Stimulated activated CD8-positive, alpha-beta memory T cell treated with anti-CD3 and anti-CD28 coated beads, Interleukin-12 subunit alpha, Interleukin-12 subunit beta, amount 100 ng/mL, for 4 hours (primary cell): ENCODE data around the gene NEU4.
"Not testable (repeated sequence)": the region's sequence is repeated elsewhere in the genome, so short reads cannot be mapped to it uniquely, and the experiment has no call there.

ENCODE experiments used
- DNase-seq: peaks from one replicate; pipeline ENCODE4 v3.0.0-alpha.2; 2020; ENCODE audit warnings: low read depth

NEU4 gene, protein sequence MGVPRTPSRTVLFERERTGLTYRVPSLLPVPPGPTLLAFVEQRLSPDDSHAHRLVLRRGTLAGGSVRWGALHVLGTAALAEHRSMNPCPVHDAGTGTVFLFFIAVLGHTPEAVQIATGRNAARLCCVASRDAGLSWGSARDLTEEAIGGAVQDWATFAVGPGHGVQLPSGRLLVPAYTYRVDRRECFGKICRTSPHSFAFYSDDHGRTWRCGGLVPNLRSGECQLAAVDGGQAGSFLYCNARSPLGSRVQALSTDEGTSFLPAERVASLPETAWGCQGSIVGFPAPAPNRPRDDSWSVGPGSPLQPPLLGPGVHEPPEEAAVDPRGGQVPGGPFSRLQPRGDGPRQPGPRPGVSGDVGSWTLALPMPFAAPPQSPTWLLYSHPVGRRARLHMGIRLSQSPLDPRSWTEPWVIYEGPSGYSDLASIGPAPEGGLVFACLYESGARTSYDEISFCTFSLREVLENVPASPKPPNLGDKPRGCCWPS

DNA sequence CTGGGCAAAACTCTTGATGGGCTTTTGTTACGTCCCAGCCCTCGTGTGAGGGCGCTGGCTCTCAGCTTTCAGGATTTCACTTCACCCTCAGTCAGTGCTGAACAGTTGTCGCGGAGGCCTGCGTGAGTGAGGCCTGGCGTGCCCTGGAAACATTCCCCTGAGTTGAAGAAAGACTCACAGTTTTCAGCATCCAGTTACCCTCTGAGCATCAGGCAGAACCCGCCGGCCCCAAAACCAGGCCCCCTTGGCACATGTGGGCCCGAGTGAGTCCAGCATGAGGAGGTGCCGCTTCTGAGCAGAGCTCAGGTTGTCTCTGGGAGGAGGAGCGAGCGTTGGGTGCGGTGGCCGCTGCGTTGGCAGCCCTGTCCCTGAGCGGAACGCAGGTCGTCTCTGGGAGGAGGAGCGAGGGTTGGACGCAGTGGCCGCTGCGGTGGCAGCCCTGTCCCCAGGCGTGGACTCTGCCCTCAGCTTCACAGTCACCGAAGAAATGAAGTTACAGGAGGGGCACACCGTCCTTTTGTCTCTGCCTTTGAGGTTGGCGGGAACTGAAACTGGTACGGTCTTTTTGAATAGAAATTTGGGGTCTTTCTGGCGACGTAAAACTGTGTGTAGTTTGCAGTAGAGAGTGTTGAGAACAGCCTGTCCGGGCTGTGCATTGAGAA lies at the start of gene NEU4:
TSS of gene NEU4 (plus strand) at position 473 of the 662 bp plus-strand sequence. CDS start 5,292 bp downstream, outside the sequence.
- no peak for DNase-seq

DNA sequence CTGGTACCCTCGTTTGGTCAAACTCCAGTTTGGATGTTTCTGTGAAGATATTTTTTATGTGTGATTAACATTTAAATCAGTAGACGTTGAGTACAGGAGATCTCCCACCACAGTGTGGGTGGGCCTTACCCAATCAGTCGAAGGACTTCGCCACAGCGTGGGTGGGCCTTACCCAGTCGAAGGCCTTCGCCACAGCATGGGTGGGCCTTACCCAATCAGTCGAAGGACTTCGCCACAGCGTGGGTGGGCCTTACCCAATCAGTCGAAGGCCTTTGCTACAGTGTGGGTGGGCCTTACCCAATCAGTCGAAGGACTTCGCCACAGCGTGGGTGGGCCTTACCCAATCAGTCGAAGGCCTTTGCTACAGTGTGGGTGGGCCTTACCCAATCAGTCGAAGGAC lies 49.1 kb upstream of the NEU4 start:
- not testable (repeated sequence) for DNase-seq

DNA sequence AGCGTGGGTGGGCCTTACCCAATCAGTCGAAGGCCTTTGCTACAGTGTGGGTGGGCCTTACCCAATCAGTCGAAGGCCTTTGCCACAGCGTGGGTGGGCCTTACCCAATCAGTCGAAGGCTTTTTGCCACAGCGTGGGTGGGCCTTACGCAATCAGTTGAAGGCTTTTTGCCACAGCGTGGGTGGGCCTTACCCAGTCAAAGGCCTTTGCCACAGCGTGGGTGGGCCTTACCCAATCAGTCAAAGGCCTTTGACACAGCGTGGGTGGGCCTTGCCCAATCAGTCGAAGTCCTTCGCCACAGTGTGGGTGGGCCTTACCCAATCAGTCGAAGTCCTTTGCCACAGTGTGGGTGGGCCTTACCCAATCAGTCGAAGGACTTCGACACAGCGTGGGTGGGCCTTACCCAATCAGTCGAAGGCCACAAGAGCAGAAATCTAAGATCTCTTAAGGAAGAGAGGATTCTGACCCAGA lies 48.7 kb upstream of the NEU4 start:
- no peak for DNase-seq

DNA sequence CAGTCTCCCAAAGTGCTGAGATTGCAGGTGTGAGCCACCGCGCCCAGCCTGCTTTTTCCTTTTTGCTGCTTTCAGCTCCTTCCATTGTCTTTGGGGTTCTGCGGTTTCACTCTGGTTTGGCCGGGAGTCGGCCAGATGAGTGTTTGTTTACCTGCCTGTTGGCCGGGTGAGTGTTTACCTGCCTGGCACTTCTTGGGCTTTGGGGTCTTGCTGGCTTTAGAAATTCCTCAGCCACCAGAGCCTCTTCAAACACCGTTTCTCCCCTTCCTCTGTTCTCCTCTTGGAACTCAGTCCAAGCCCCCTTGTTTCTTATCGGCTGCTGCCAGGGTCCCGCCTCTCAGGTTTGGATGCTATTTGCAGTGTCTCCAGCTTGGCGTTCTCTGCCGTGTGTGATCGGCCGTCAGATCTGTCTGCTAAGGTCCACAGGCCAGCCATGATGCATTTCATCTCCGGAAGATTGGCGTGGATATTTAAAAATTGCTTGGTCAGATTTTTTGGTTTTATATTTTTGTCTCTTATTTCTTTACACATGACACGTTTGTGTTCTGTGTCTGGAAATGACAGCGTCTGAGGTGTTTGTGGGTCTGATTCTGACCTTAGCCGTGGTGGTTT lies 46.6 kb upstream of the NEU4 start:
- no peak for DNase-seq

DNA sequence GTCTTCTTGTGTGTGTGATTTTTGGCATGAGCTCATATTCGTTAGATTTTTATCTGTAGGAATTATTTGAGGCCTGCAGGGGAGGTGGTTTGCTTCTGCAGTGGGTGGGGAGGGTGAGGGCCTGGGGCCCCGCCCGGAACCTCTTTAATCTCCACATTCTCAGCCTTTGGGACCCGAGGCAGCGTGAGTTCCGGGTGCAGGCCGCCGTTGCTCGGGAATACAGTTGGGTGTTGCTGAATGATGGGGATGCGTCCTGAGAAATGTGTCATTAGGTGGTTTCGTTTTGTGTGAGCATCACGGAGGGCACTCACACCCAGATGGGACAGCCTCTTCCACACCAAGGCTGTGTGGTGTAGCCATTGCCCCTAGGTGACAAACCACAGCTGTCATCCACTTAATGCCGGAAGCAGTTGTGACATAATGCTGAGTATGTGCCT lies 46.0 kb upstream of the NEU4 start:
- DNase-seq: peak; percentile 65

DNA sequence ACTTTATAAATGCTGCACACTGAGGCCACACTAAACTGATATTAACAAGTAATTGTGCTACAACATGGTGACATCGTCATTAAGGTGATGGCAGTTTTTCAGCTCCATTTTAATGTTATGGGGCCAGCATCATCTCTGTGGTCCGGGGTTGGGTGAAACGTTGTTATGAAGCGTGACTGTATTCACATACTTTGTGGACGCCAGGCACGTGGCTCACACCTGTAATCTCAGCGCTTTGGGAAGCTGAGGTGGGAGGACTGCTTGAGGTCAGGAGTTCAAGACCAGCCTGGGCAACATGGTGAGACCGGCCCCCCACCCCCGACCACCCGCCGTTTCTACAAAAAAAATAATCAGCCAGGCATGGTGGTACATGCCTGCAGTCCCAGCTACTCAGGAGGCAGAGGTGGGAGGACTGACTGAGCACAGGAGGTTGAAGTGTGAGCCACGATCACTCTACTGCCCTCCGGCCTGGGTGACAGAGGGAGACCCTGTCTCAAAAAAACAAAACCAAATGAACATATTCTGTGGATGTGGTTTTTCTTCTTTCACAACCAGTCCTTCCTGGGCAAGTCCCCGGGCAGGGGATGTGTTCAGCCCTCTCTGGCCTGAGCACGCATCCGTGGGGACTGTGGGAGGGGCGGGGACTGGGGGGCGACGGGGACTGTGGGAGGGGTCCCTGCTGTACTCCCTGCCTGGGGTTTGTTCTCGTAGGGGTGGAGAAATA lies 45.3 kb upstream of the NEU4 start:
- no peak for DNase-seq

DNA sequence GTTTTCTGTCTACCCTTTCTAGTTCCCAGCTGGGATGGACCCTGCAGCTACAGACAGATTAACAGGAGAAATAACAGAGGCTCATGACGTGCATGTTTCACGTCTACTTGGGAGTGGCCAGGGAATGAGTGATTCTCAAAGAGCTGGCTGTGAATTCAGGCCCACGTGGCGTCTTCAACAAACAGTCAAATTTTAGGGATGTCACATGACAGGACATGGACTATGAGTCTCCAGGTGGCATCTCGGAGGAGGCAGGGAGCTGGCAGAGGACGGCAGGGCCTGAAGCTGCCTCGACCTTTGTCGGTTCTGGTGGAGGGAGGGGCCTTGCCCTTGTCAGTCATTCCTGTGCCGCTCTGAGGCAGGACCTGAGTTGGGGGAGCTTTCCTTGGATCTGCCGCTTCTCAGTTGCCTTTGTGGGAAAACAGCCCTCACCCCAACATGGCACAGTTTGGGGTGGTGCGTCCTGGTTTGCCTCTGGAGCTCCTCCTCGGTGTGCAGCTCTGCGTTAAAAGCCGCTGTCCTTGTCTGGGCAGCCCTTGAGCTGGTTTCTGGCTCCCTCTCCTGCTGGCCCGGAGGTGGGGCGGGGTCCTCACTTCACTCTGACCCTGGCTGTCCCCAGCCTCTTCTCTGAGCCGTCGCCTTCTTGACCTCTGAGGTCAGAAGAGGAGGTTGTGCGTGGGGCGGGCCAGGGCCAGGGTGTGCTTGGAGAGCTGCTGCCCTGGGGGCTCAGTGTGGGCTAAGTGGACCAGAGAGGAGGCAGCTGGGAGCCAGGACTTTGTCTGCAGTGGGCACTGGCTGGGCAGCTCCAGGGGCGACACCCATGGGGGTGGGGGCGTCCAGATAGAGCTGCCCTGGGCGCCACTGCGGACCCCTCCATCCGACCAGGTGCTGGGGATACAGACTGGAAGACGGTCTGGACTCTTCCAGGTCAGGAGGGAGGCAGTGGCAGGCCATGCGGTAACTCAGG lies 44.4 kb upstream of the NEU4 start:
- no peak for DNase-seq

DNA sequence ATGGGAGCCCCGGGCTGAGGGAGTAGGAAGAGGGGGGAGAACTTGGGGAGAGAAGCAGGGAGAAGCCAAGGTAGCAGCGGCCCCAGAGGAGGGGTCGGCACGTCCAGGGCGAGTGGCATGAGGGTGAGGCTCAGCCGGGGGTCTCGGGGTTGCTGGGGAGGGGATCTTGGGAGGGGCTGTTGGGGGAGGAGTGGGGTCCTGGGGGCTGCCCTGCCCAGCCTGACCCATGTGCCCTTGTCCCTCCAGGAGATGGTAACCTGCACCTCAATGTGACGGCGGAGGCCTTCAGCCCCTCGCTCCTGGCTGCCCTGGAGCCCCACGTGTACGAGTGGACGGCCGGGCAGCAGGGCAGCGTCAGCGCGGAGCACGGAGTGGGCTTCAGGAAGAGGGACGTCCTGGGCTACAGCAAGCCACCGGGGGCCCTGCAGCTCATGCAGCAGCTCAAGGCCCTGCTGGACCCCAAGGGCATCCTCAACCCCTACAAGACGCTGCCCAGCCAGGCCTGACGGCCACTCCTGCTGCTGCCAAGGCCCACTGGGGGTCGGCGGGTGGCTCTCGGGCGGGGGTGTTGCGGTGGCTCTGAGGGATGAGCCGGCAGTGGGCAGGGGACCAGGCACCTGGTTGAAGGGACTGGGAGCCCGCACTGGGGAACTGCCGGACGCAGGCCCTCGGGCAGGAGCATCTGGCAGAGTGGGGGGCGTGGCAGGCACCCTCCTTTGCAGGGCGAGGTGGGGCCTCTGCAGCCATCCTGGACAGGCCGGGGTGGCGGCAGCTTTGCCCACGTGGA lies 41.3 kb upstream of the NEU4 start:
- no peak for DNase-seq

DNA sequence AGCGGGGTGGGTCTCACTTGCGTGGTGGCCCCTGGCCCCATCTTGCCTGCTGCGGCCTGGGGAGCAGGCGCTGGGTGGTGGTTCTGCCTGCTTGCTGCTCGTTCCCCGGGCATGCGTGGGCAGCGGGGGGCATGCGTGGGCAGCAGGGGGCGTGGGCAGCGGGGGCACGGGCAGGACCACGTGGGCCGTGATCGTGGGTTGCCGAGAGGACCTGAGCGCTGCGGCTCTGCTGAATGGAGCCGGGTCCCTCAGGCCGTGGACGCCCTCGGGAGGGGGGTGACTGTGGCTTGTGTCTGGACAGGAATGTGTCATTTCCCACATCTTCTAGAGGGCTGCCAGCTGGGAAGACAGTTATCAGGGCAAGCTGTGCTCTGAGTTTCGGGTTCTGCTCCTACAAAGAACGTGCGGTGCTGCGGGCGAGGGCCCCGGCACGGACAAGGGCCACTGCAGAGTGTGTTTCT lies 40.7 kb upstream of the NEU4 start:
- no peak for DNase-seq

DNA sequence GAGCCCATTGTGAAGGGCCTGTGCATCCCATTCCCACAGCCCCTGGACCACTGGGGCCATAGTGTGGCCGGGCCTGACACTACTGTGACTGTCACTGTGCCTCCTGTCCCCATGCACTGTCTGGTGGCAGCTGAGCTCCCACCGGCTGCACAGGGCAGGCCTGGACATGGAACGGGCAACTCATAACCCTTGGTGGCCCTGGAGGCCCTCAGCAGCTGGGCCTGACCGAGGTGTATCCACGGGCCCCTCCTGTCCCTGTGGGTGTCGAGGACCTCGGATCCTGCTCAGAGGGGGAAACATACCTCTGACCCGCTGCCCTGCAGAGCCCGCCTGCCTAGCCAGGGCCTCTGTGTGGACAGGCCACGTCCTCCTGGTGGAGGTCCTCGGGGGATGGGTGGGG lies 40.1 kb upstream of the NEU4 start:
- DNase-seq: no peak

DNA sequence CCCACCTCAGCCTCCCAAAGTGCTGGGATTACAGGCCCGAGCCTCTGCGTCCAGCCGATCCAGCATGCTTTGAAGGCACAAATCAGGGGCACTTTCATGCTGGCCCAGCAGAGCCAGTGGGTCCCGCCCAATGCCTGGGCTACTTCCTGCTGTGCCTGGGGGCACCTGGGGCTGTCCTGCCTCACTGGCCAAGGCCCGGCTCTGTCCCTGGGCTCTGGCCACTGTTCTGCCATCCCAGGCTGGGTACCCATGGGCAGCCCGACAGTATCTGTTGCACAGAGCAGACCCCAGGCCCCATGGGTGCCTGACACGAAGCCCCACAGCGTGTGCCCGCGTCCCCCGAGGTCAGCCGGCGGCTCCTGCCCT lies 39.2 kb upstream of the NEU4 start:
- no peak for DNase-seq

DNA sequence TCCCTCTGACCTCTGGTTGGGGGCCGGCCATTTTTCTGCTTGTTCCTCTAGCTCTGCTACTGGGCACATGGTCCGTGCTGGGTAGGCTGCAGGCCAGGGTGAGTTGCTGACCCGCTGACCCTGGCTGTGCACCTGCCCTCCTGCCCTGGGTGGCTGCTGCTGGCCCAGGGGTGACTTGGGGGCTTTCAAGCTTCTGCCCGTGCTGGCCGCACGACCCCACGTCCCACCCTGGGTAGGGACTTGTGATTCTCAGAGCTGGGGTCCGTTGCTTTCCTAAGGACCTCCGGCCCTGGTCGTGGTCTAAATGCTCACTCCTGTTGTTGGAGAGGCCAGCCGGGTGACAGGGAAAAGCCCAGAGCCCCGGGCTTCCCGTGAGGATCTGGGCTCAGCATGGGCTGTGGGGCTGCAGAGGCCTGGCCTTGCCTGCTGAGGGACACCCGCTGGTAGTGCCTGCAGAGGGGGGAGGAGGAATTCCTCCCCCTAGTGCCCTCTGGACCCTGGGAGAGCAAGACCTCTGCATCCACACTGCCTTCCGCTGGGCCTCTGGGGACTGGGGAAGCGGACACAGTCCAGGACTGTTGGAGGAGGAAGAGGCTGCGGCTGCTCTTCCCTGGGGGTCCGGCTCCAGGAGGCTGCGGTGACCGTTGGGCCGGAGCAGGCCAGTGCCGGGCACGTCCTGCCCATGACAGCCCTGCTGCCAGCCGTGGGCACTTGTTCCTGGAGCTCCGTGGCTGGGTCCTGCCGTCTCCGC lies 38.6 kb upstream of the NEU4 start:
- DNase-seq: no peak

DNA sequence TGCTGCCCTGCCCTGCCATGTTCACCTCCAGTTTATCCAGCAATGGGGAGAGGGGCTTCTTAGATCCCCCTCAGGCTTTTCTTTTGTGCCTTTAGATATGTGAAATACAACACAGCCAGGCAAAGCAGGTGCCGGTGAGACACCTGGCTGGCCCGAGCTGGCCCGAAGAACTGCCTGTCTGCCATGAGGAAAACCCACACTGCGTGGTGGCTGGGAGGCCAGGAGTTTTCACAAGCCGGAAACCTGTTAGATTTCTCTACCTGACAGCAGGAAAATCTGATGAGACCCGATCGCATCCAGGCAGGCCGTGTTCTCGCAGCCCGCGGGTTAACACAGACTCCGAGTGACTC lies 38.1 kb upstream of the NEU4 start:
- DNase-seq: no peak

DNA sequence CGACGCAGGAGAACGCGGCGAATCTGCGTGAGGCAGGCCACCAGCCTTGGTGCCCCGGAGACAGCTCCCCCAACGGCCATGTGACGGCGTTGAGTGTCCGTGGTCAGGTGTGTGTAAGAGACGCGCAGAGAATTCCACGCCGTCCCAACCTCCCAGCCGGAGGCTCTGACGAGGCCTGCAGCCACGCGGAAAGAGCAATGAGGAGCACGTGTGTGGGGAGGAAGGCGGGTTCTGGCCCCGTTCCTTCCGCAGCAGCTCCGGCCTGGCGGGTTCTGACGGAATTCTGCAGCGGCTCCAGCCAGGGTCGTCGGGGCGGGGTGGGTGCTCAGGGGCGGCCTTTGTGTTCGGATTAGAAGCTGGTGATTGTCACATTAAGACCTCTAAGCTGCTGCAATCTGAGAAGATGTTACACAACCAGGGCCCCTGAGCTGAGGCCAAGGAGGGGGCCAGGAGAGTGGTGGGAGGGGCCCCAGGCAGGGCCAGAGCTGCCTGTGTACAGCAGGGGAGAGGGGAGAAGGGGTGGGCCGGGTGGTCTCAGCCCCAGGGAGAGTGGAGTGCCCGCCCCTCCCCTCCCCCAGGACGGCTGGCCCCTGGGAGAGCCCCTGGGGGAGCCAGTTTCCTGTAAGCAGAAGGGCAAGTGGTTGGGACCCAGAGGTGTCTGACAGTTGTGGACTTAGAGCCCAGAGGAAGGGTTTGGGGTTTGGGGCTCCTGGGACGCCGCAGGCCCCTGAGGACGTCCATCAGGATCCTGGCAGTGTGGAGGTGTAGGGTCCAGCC lies 37.5 kb upstream of the NEU4 start:
- DNase-seq: no peak

DNA sequence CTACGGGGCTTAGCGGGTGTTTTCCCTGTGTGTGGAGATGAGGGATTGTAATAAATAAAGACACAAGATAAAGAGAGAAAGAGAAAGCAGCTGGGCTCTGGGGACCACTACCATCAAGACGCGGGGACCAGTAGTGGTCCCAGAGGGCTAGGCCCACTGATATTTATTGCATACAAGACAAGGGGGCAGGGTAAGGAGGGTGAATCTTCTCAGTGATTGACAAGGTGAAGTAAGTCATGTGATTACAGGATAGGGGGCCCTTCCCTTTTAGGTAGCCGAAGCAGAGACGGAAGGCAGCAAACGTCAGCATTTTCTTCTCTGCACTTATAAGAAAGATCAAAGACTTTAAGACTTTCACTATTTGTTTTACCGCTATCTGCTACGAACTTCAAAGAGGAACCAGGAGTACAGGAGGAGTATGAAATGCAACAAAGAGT lies 36.9 kb upstream of the NEU4 start:
- DNase-seq: no peak

DNA sequence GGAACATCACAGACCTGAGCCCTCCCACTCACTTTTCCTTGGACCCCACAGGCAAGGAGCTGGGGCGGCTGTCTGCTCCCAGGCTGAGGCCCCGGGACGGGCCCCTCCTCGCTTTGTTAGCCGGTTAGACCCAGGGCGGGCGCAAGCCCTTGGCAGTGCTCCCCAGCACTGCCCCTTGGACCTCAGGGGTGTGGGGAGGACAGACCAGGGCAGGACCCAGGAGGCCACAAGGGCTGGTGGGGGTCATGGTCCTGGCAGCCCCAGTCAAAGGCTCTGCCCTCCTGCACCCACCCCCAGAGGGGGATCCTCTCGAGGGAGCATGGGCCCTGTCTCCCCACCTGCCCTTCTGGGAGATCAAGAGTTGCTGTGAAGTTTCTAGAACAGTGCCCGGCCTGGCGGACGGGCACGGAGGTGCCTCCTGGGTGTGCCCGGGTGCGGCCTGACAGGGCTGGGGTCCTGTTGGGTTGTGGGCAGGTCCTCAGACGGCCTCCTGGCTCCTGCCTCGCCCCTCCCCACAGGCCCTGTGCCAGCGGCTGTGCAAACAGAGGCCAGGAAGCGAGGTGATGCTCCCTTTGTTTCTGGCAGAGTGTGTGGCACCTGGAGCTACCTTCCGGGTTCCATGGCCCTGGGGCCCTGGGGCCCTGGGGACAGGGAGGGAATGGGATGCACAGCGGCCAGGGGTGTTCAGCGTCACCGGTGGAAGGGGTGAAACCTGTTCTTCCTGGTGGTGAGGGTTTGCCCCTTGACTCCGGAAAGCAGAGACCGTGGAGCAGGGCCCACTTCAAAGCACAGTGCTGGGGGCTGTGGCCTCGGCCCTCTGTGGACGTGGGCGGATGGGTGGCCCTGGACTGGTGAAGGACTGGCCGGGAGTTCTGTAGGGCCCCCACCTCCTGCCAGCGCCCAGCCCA lies 35.2 kb upstream of the NEU4 start:
- no peak for DNase-seq

DNA sequence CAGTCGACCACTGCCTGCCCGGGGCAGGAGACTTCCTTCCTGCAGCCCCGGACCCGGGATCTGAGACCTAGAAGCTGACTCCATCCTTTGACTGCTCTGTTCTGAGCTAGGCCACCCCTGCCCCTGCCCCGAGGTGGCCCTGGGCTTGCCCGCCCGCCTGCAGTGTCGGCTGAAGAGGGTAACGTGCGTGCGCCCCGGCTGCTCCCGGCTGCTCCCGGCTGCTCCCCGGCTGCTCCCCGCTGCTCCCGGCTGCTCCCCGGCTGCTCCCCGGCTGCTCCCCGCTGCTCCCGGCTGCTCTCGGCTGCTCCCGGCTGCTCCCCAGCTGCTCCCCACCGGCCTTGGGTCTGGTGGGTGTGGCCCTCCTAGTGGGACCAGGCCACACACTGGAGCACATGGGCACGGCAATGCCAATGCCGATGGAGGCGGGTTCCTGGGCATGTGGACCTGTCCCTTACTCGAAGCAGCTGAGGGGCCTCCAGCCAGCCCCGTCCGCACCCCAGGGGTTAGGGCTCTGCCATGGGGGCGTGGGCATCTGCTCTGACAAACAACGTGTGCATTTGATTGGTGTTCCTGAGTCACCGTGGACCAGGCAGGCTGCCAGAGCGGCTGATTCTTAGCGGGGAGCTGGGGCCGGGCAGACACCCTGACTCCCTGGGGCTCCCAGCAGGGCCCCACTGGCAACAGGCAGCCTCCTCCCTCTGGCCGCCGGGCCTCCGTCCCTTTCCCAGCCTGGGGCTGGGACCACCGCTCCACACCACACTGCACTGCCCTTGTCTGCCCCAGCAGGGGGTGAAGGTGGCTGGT lies 34.4 kb upstream of the NEU4 start:
- DNase-seq: no peak
